Measurements from ENCODE around the gene EIF2B1.

The EIF2B1 gene

GRCh38 chr12:123633379-123634141, at the start of gene EIF2B1, which contains the start of gene GTF2H3:
Gene EIF2B1, minus strand, starts transcription at chr12:123633686. Its CDS starts 129 bp downstream, at chr12:123633557.
Gene GTF2H3, plus strand, starts transcription at chr12:123633829. Its CDS starts 31 bp downstream, at chr12:123633860.
- DNase-seq (ENCODE audit: low read depth): peak; percentile 95

GRCh38 chr12:123681605-123682004, 48.1 kb upstream of the EIF2B1 start:
- no peak for DNase-seq (ENCODE audit: low read depth)

- no peak for DNase-seq (ENCODE audit: low read depth)
Observed at GRCh38 chr12:123678981-123679380, 45.5 kb upstream of the EIF2B1 start.

GRCh38 chr12:123676616-123677320, 43.3 kb upstream of the EIF2B1 start:
- DNase-seq (ENCODE audit: low read depth): no peak

- DNase-seq (ENCODE audit: low read depth): no peak
Observed at GRCh38 chr12:123675436-123675835, 42.0 kb upstream of the EIF2B1 start.

GRCh38 chr12:123671876-123672275, 38.4 kb upstream of the EIF2B1 start:
- no peak for DNase-seq (ENCODE audit: low read depth)

GRCh38 chr12:123670882-123671728, 37.6 kb upstream of the EIF2B1 start, which contains the start of gene TCTN2:
Gene TCTN2, plus strand, starts transcription at chr12:123671113. Its CDS starts 128 bp downstream, at chr12:123671241.
- DNase-seq (ENCODE audit: low read depth): peak; percentile 89

- DNase-seq (ENCODE audit: low read depth): no peak
Observed at GRCh38 chr12:123667771-123668170, 34.3 kb upstream of the EIF2B1 start.

GRCh38 chr12:123659996-123660727, 26.7 kb upstream of the EIF2B1 start:
- no peak for DNase-seq (ENCODE audit: low read depth)

- DNase-seq (ENCODE audit: low read depth): no peak
Observed at GRCh38 chr12:123657211-123657610, 23.7 kb upstream of the EIF2B1 start.

- DNase-seq (ENCODE audit: low read depth): no peak
Observed at GRCh38 chr12:123656392-123656791, 22.9 kb upstream of the EIF2B1 start.

- DNase-seq (ENCODE audit: low read depth): no peak
Observed at GRCh38 chr12:123655420-123655819, 21.9 kb upstream of the EIF2B1 start.

GRCh38 chr12:123654129-123654701, 20.7 kb upstream of the EIF2B1 start:
- DNase-seq (ENCODE audit: low read depth): no peak

GRCh38 chr12:123648401-123648800, 14.9 kb upstream of the EIF2B1 start:
- DNase-seq (ENCODE audit: low read depth): no peak

- DNase-seq (ENCODE audit: low read depth): no peak
Observed at GRCh38 chr12:123645878-123646277, 12.4 kb upstream of the EIF2B1 start.

- no peak for DNase-seq (ENCODE audit: low read depth)
Observed at GRCh38 chr12:123645380-123645779, 11.9 kb upstream of the EIF2B1 start.

GRCh38 chr12:123643911-123644310, 10.4 kb upstream of the EIF2B1 start:
- DNase-seq (ENCODE audit: low read depth): no peak

- no peak for DNase-seq (ENCODE audit: low read depth)
Observed at GRCh38 chr12:123634142-123634561, 666 bp upstream of the EIF2B1 start.

- no peak for DNase-seq (ENCODE audit: low read depth)
Observed at GRCh38 chr12:123621619-123622530, 11.6 kb downstream of the EIF2B1 start.

GRCh38 chr12:123621101-123621500, 12.4 kb downstream of the EIF2B1 start:
- no peak for DNase-seq (ENCODE audit: low read depth)
